GM21786 (cell line): Measurements from ENCODE around the gene TNNI3.
"Not testable (repeated sequence)": the region's sequence is repeated elsewhere in the genome, so short reads cannot be mapped to it uniquely, and the experiment has no call there.

ENCODE experiments used
- ATAC-seq: cut with Tn5 transposase; IDR thresholded peaks from one replicate; pipeline ENCODE4 v1.9.1; 2021; ENCODE audit not compliant: unreplicated experiment

The TNNI3 gene

GRCh38 chr19:55114566-55115145 lies 42.9 kb downstream of the TNNI3 start:
- no peak for ATAC-seq

- ATAC-seq: no peak
Observed at GRCh38 chr19:55113570-55114039, 43.9 kb downstream of the TNNI3 start.

- no peak for ATAC-seq
Observed at GRCh38 chr19:55112777-55113569, 44.6 kb downstream of the TNNI3 start.

- no peak for ATAC-seq
Observed at GRCh38 chr19:55112246-55112776, 45.2 kb downstream of the TNNI3 start.

- ATAC-seq: no peak
Observed at GRCh38 chr19:55111238-55111831, 46.2 kb downstream of the TNNI3 start.

GRCh38 chr19:55109527-55110291 lies 47.8 kb downstream of the TNNI3 start:
- no peak for ATAC-seq

- ATAC-seq: not testable (repeated sequence)
Observed at GRCh38 chr19:55107252-55107651, 50.3 kb downstream of the TNNI3 start.

- no peak for ATAC-seq
Observed at GRCh38 chr19:55106591-55106990, 50.9 kb downstream of the TNNI3 start.

GRCh38 chr19:55105237-55105636 lies 52.3 kb downstream of the TNNI3 start:
- no peak for ATAC-seq

GRCh38 chr19:55103190-55103589 lies 54.3 kb downstream of the TNNI3 start:
- ATAC-seq: no peak
